ENCODE results near the gene RGPD6. TPM values are rescaled to one million over a fixed set of nuclear protein-coding genes. Genes with fewer than 3 reads are reported as not detected.
"Not testable (repeated sequence)": the region's sequence is repeated elsewhere in the genome, so short reads cannot be mapped to it uniquely, and the experiment has no call there.

Gene RGPD6
- 43.6 and 58.3 TPM in 2 replicates for total RNA-seq

DNA sequence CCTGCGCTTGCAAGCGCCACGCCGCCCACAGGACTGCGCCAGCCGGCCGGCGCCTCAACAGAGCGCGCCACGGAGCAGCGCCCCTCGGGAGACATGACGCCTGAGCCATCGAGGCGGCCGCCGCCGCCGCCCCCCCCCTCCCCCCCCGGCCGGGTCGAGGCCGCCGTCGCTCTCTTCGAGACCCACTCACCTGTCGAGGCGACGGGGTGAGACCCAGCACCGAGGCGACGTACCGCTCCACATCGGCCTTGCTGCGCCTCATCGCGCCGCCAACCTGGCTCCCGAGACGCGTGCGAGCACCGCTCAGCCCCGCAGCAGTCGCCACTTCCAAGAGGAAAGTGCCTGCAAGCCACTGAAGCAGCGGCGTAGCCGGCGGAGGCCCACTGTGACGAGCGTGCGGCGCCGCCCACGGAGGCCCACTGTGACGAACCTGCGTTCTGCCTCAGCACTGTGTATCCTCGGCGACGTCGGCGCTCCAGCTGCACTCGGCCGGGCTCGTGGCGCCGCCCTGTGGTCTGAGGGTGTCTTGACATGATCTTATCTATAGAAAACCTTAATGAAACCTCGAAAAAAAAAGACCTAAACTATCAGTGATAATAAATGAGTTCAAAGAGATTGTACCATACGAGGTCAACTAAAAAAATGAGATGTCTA, at the start of gene RGPD6:
TSS of gene RGPD6 (minus strand) at position 460 of the 654 bp plus-strand sequence. CDS start at position 262, 198 bp downstream.
- DNase-seq (ENCODE audit: low read depth) = not testable (repeated sequence)

DNA sequence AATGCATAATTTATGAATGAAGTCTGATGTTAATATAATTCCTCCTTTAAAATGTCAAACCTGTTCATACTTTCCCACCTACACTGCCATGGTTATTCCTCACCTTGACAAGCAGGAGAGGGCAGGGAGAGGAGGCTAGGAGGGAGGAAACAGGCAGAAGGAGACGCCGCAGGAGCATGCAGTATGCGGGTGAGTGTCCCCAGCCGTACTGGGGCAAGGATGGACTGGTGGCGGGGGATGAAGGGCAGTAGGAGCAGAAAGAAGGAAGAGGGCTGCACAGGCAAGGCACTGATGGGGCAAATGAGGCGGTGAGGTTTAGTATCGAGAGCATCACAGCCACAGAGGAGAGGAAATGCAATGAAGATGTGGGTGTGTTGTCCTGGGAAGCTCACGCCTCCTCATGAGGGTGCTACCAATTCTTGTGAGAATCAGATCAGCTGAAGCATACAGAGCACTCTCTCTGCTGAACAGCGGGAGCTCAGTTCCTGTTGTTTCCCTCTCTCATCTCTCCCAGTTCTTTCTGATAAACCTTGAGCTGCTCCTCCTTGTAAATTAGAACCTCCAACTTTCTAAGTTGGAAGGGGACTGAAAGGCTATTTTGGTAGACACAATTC, 42.4 kb upstream of the RGPD6 start:
- not testable (repeated sequence) for DNase-seq (ENCODE audit: low read depth)

DNA sequence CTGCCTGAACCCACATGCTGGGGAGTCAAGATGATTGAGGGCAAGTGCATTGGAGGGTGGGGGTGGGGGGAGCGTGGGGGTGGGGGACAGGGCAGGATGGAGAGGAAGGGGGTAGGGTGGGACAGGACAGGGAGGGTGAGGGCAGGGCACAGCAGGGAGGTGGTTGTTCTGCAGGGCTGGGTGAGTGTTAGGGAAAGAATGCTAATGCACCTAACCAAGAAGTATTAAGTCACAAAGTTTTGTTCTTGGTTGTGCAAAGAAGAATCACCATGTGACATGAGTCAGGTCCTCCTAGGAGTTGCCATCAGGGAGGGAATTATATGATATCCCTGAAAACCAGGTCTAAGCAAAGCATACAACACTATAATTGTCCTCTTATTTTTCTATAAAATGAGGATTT, 36.9 kb upstream of the RGPD6 start:
- not testable (repeated sequence) for DNase-seq (ENCODE audit: low read depth)

DNA sequence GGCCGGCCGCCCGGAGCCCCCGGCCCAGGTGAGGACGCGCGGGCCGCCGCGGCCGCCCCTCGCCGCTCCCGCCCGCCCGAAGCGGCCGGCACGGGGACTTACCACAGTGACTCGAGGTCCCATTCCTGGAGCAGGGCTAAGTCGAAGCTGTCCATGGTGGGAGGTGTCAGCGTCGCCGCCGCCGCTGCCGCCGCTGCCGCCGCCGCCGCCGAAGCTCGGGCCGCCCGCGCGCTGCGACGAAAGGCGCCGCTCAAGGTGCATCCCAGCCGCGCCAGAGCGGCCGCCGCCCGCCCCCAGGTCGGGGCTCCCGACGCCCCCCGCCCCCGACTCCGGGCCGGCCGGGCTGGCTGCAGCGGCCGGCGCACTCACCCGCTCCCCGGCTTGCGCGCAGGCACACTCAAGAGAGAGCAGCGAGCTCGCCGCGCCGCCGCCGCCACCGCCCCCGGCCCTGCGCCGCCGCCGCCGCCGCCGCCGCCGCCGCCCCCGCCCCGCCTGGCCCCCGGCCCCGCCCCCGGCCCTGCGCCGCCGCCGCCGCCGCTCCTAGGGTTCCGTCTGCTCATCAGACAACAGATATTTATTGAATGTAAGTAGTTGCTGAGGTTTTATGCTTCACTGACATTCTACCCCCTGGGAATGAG, 33.7 kb upstream of the RGPD6 start:
- DNase-seq (ENCODE audit: low read depth) = not testable (repeated sequence)

DNA sequence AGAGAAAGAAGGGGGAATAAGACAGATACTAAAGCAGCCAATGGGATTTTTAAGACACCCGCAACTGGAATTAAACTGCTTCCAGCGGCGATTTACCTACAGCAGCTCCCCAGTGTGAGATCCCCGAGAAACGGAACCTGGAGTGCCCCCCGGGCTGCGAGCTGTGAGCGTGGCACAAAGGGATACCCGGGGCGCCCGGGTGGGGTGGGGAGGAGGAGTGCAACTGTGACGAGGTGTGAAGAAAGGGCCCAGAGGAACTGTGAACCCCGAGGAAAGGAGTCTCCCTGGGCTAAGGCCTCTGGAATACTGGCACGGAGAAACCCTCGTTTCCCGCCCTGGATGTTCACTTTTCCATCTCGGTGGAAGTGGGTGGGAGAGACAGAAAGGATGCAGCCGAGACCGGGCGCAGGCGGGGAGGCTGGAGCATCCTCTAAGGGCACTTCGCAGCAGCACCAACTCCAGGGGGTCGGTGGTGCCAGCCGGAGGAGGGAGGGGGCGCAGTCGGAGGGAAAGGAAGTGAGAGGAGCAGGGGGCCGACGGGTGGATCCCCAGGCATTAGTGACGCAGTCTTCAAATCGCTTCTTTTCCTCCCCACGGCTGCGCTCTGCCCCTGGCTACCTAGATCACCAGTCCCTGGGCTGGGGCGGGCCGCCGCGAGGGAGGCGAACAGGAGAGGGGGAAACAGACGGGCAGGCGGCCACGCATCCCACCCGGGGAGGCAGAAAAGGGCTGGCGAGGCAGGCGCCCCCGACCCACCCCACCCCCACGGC, 33.0 kb upstream of the RGPD6 start:
- DNase-seq (ENCODE audit: low read depth) = not testable (repeated sequence)

DNA sequence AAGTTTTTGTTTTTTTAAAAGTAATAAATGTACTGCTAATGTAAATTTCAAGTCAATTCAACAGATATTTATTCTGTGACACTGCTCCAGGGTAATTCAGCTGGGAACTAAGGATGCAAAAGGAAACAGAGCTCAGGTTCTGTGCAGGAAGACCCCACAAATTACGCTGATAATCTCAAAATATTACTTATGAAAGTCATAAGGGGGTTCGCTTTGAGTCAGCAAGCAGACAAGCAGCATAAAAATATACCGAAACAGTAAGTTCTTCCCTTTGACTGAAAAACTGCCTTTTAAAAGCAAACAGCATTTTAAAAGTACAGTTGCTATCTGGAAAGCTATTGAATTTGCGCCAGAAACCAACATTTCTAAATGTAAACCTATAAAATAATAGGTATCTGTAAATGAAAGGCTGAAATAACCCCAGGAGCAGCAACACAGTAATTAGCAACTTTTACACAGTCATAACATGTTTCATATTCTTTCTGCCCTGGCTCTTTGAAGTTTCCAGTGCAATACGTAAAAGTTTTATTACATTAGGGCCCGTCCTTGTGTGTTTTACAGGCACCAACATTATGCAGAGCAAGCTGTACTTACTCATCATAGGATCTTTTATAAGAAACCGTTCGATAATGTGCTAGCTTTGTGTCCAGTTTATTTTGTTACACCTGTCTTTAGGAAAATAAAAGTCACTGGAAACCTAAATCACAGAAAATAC, 31.9 kb upstream of the RGPD6 start:
- DNase-seq (ENCODE audit: low read depth) = not testable (repeated sequence)

DNA sequence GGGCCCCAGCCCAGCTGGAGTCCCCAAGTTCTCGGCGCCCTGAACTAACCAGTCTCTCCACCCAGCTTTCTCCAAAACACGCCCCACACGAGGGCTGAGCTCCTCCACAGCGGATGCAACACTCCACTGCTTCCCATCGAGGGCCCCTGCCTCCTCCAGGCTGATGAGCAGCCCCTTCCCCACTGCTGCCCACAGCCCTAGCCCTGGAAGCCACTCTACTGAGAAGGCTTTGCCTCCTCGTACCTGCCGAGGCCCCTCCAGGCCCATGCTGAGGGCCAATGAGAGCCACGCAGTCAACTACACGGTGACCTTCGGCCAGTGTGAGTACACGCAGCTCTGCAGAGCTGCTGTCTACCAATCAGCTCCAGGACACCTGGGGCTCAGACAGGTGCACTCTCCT, 28.0 kb upstream of the RGPD6 start:
- not testable (repeated sequence) for DNase-seq (ENCODE audit: low read depth)

DNA sequence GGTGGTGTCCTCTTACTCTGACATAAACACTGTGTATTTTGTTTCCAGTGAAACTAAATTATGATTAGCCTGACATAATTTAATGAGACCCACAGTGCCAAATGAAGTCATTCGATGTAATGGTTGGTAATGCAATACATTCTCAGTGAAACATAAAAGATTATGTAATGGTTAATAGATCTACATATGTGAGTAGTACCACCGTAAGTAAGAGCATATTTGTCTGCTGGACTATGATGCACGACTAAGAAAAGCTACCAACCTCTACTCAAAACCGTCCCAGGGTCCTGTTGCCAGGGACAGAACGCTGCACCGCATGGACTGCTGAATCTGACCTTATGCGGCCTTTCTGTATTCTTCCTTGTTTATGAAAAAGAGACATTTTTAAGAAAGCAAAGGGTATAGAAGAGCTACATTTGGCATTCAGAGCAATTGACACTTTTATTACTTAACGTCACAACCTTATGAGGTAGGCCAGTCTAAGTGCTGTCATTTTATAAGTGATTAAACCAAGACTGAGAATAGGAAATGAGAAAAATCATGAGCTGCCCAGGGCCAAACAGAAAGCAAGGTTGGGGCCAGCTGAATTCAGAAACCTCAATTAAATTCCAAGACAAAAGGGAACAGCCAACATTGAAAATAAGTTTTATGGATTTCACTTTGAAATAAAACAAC, 27.0 kb upstream of the RGPD6 start:
- DNase-seq (ENCODE audit: low read depth) = not testable (repeated sequence)

DNA sequence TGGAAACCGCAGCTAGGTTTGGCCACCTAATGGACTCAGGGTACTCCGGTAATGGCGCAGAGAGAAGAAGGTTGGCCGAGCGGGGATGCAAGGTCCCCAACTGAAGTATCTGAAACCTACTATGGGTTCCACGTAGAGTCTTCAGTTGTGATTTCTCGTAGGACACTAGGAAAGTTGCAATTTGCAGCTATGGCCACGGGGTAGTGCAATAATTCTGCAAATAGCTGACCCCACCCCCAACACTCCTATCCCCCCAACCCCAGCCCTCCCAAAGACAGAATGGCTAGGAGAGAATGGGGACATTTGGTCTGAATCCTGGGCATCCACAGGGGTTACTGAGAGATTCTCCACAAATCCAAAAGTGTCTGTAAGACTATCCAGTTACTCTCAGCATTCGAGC, 25.1 kb upstream of the RGPD6 start:
- not testable (repeated sequence) for DNase-seq (ENCODE audit: low read depth)

DNA sequence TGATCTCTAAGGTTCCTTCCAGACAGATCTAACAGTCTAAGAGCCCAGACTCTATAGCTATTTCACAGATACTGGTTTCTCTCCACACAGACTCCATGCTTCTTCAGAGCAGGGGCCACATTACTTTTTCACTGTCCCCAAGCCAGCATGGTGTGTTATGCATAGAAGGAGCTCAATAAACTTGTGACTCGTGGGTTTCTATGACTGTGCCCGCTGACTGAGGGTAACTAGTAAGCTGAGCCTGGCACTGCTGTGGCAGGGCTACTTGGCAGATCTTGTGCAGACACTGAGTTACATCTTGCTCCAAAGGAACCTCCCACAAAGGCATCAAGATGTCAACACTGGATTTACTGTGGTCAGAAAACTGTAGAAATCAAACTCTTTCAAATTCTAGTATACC, 15.0 kb upstream of the RGPD6 start:
- not testable (repeated sequence) for DNase-seq (ENCODE audit: low read depth)

DNA sequence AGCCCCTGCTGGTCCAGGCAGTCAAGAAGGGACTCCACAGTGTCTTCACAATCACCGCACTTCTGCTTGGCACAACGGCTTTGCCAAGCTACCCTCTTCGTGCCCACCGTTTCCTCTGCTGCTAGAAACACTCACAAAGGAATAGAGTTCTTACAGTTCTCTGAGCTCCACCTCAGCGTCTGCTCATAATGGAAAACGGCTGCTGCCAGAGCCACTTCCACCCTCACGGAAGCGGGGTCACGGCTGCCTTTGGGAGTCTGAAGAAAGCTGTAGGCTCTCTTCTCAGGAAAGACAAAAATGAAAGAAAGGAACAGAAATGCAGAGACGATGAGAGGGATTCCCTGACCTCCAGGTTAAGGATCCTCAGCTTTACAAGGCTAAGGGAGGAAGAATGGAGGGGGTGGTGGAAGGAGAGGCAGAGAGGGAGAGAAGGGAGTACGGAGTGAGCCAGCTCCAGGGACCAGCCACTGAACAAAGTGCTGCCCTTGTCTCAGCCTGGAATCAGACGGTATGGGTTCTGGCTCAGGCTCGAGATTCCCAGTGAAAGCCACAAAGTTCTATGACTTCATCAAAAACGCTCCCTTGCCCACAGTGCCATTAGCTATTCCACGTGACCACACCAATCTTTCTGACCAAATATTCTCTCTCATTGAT, 12.8 kb upstream of the RGPD6 start:
- not testable (repeated sequence) for DNase-seq (ENCODE audit: low read depth)

DNA sequence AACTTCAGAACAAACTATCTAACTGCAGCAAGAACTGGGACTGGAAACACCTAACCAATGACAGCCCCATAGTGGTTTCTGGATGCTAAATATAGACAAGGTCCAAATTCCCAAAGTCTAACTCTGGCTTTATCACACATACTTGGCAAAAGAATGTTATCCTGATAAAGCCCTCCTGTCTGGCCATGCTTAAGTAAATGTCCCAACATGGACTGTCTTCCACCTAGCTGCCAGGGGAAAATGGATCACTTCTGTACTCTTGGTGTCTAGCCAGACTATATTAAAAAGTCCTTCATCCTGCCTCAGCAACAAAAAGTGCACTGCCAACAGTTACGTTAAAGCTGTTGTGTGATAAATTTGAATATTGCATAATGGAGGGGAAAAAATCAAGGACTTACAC, 11.5 kb upstream of the RGPD6 start:
- DNase-seq (ENCODE audit: low read depth) = not testable (repeated sequence)

DNA sequence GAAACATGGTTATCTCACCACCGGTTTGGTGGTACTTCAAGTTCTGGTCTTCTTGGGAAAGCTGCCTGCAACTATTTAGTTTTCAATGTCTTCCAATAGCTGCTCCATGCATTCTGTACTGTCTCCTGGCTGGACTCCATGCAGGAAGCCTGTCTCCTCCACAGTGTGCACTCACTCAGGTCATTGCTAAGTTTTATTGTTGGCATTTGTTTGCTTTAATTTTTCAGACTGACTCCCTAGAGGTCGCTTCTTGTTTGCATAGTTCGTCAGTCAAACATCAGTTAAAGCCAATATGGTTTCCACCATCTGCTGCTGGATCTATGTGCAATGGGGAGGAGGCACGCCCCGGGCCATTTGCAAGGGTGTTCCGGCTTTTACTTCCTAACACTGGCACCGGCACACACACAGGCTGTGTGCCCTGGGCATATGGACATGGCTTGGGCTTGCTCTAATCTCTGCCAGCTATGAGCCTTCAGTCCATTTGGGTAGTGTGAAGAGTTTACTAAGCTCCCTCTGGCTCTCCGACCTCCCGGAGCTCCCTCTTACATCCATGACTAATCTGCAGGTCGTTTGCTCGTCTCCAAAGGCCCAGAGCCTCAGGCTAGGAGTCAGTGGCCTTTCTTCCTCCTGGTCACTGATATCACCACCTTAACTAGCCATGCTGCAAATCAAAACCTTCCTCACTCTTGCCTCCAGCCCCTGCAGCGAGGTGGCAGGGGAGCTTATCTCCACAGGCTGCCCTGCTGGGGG, 2.4 kb upstream of the RGPD6 start:
- DNase-seq (ENCODE audit: low read depth) = not testable (repeated sequence)

DNA sequence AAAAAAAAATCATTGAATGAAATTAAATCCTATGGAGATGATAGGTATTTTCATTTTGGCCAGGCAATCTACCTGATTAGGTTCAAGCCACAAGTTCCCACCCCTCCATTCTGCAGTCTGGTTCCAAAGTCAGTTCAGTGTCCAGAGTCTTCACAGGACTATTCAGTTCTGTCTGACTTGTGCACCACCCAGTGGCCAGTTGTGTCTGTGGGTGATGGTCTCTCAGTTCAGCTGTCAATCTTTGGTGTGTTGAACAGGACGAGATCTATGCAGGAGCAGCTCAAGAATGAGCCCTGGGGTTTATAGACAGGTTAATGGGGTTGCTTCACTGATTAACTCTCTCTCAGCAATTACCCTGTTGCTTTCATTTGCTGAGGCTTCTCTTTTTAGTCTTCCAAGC, 1.4 kb upstream of the RGPD6 start:
- not testable (repeated sequence) for DNase-seq (ENCODE audit: low read depth)

DNA sequence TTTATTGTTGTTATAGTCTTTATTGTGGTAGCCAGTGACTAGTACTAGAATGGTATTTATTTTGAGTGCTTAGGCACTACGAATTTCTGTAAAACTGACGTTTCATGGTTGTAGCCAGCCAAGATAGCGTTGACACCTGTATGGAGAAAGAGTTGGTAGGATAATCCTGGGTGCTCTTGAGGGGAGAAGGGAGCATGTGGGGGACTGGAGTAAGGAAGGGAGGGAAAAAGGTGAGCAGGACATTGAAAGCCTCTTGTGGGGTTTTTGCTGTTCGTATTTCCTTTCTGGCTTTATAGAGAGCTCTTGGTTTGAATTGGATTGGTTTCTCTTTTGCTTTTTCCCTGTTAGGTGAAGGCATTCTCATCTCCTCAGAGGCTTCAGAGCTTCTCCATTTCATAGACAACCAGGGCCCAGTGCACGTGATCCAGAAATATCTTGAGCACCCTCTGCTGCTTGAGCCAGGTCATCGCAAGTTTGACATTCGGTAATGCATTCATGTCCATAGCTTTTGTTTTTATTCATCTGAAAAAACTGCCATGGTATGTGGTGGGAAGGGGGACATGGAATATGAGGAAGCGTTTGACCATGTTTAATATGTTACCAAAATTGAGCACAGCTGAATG, 77.2 kb downstream of the RGPD6 start:
- DNase-seq (ENCODE audit: low read depth) = not testable (repeated sequence)

DNA sequence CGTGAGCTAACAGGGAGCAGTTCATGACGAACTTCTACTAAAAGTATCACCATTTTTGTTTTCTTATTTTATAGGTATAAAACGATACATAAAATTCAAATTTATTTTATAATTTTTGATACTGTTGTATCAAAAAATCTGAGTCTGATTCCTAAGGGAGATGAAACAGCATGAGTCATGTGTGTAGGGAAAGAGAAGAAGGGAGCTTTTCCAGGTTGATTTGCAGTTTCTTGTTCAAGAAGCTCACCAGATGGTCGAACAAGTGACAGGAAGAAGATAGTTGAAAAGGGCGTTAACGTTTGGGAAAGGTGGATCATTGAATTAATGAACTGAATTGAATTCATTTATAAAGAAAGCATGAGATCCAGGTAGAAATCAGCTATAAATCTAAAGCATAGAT, 81.0 kb downstream of the RGPD6 start:
- DNase-seq (ENCODE audit: low read depth) = not testable (repeated sequence)

DNA sequence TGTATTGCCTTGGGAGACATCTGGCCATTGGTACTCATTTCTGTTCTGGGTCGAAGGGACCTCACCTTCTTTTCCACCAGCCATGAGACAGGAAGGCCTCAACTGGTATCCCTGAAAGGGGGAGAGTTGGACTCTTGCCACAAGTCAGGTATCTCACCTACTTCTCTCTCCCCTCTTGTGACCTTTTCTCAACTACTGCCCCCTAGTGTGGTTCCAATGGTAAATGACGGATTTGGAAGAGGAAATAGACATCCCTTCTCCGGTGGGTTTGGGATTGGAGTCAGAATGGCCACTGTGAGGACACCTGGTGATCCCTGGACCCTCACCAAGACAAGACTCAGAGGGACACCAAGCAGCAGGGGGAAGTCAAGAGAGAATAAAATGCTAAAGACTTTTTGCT, 82.5 kb downstream of the RGPD6 start:
- DNase-seq (ENCODE audit: low read depth) = not testable (repeated sequence)

DNA sequence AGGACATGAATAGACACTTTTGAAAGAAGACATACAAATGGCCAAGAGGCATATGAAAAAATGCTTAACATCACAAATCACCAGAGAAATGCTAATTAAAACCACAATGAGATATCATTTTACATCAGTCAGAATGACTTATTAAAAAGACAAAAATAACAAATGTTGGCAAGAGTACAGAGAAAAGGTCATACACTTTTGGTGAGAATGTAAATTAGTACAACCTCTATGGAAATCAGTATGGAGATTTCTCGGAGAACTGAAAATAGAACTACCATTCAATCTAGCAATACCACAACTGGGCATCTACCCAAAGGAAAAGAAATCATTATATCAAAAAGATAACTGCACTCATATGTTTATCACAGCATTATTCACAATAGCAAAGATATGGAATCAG, 88.0 kb downstream of the RGPD6 start:
- DNase-seq (ENCODE audit: low read depth) = not testable (repeated sequence)

DNA sequence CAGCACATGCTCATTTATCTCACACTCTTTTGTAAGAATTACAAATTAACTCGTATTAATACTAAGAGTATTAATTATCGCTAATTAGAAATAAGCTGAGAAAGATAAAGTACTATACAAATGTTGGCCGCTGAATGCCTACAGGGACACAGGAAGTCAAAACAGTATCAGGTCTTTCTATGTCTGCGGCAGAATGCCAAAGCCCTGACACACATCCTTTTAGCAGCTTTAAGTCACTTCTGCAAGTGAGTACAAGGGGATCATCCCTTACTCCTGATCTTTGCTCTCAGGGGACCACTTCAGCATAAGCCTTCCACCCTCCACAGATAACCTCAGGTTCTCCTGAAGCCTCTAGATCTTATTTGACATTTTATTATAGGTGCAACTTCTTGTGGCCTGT, 94.3 kb downstream of the RGPD6 start:
- DNase-seq (ENCODE audit: low read depth) = not testable (repeated sequence)
